ENCODE data around the gene GAL3ST3.

DNA sequence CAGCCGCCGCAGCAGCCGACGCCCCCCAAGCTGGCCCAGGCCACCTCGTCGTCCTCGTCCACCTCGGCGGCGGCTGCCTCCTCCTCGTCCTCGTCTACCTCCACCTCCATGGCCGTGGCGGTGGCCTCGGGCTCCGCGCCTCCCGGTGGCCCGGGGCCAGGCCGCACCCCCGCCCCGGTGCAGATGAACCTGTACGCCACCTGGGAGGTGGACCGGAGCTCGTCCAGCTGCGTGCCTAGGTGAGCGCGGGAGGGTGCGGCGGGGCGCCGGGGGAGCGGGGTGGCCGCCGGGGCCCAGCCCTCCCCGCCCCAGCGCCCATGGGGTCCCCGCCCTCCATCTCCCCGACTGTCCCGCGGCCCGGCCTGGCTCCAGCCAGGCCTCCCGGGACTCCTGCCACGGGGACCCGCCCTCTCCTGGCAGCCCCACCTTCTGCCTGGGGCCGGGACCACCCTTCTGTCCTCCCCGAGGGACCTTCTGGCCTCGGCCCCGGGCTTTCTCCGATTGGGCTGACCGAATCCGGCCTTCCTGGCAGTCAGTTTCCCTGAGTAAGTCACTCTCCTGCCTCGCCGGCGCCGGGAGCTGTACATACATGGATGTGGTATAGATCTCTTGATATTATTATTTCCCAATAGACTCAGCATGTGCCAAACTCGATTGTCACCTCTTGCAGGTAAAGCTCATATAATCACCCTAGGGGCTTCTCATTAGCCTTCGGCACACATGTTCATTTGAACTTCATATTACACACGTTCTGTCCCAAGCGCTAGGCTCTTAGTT lies 21.8 kb upstream of the GAL3ST3 start:
- TF ChIP-seq, protein P1, sequence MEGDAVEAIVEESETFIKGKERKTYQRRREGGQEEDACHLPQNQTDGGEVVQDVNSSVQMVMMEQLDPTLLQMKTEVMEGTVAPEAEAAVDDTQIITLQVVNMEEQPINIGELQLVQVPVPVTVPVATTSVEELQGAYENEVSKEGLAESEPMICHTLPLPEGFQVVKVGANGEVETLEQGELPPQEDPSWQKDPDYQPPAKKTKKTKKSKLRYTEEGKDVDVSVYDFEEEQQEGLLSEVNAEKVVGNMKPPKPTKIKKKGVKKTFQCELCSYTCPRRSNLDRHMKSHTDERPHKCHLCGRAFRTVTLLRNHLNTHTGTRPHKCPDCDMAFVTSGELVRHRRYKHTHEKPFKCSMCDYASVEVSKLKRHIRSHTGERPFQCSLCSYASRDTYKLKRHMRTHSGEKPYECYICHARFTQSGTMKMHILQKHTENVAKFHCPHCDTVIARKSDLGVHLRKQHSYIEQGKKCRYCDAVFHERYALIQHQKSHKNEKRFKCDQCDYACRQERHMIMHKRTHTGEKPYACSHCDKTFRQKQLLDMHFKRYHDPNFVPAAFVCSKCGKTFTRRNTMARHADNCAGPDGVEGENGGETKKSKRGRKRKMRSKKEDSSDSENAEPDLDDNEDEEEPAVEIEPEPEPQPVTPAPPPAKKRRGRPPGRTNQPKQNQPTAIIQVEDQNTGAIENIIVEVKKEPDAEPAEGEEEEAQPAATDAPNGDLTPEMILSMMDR (IDR thresholded peaks at IDR 0.05; ENCODE audit: borderline replicate concordance, extremely low read depth, low read length, poor library complexity, severe bottlenecking) = no peak
- no peak for TF ChIP-seq EZH2 (IDR thresholded peaks at IDR 0.05; ENCODE audit: borderline replicate concordance, low read depth, low read length, severe bottlenecking)

All from DND-41 (cell line).